RWPE2 (cell line): Measurements from ENCODE around the gene BEAN1.

Experiments used
- ATAC-seq: fragments of 200-7000 bp; cut with Tn5 transposase; 3 replicates; pipeline ENCODE4 v1.9.1; 2021; ENCODE audit warnings: low read depth
- DNase-seq: peaks from one replicate; pipeline ENCODE4 v3.0.0-alpha.2; 2020; ENCODE audit warnings: low spot score
- H3K27ac ChIP-seq: fragments of 450-650 bp; 2 replicates; pipeline ENCODE4 v1.5.1; 2017; ENCODE audit warnings: mild to moderate bottlenecking; ENCODE audit not compliant: poor library complexity, severe bottlenecking
- H3K27me3 ChIP-seq: fragments of 250-450 bp; sonication (Bioruptor Pico); 2 replicates; pipeline ENCODE4 v1.5.1; 2021; ENCODE audit warnings: mild to moderate bottlenecking, moderate library complexity; ENCODE audit not compliant: insufficient read depth, poor library complexity, severe bottlenecking
- H3K36me3 ChIP-seq: fragments of 250-450 bp; sonication (Bioruptor Pico); 2 replicates; pipeline ENCODE4 v1.5.1; 2020; ENCODE audit warnings: low read depth, mild to moderate bottlenecking, moderate library complexity
- H3K4me1 ChIP-seq: fragments of 250-450 bp; sonication (Bioruptor Pico); 2 replicates; pipeline ENCODE4 v1.5.1; 2021; ENCODE audit warnings: mild to moderate bottlenecking, moderate library complexity; ENCODE audit not compliant: insufficient read depth, poor library complexity, severe bottlenecking
- H3K4me3 ChIP-seq: fragments of 250-450 bp; sonication (Bioruptor Pico); 2 replicates; pipeline ENCODE4 v1.5.1; 2021; ENCODE audit warnings: mild to moderate bottlenecking, moderate library complexity; ENCODE audit not compliant: severe bottlenecking
- H3K9me3 ChIP-seq: fragments of 250-450 bp; sonication (Bioruptor Pico); 2 replicates; pipeline ENCODE4 v1.5.1; 2021; ENCODE audit warnings: mild to moderate bottlenecking, moderate library complexity; ENCODE audit not compliant: severe bottlenecking
- CTCF ChIP-seq: fragments of 450-650 bp; IDR thresholded peaks from one replicate; pipeline ENCODE4 v1.5.1; 2017; ENCODE audit warnings: mild to moderate bottlenecking, moderate library complexity; ENCODE audit not compliant: poor library complexity, severe bottlenecking

Gene BEAN1

GRCh38 chr16:66397736-66398433 lies 29.2 kb upstream of the BEAN1 start:
- Histone ChIP-seq H3K9me3 (no peaks in the 10 kb centered on the region), H3K27me3 (no peaks in the 10 kb centered on the region), H3K4me1 (no peaks in the 10 kb centered on the region), H3K4me3 (no peak overlapping the region), H3K27ac (no peak overlapping the region), H3K36me3 (no peaks in the 10 kb centered on the region)
- no peak for DNase-seq
- ATAC-seq: no peak
- no peak for TF ChIP-seq CTCF

- no peaks in the 10 kb centered on the region for H3K27me3 ChIP-seq
- H3K9me3 ChIP-seq: no peaks in the 10 kb centered on the region
- no peak overlapping the region for H3K4me3 ChIP-seq
- H3K27ac ChIP-seq: no peak overlapping the region
- no peaks in the 10 kb centered on the region for H3K4me1 ChIP-seq
- H3K36me3 ChIP-seq: no peaks in the 10 kb centered on the region
- ATAC-seq: no peak
- no peak for DNase-seq
- TF ChIP-seq CTCF: no peak
These were observed 28.1 kb upstream of the BEAN1 start for GRCh38 chr16:66399031-66399430.

GRCh38 chr16:66399930-66400329 lies 27.2 kb upstream of the BEAN1 start:
- H3K27me3 ChIP-seq: no peaks in the 10 kb centered on the region
- H3K4me3 ChIP-seq: no peak overlapping the region
- no peak for DNase-seq
- ATAC-seq: no peak
- no peak overlapping the region for H3K27ac ChIP-seq
- no peak for TF ChIP-seq CTCF
- no peaks in the 10 kb centered on the region for H3K9me3 ChIP-seq
- no peaks in the 10 kb centered on the region for H3K4me1 ChIP-seq
- no peaks in the 10 kb centered on the region for H3K36me3 ChIP-seq

GRCh38 chr16:66400503-66401380 lies 26.4 kb upstream of the BEAN1 start:
- Histone ChIP-seq H3K4me1 (no peaks in the 10 kb centered on the region), H3K27ac (no peak overlapping the region), H3K27me3 (no peaks in the 10 kb centered on the region), H3K36me3 (no peaks in the 10 kb centered on the region), H3K9me3 (no peaks in the 10 kb centered on the region), H3K4me3 (no peak overlapping the region)
- ATAC-seq (no peak), DNase-seq (no peak)
- TF ChIP-seq CTCF: no peak

- Histone ChIP-seq H3K4me3 (no peak overlapping the region), H3K36me3 (no peaks in the 10 kb centered on the region), H3K27me3 (no peaks in the 10 kb centered on the region), H3K27ac (no peak overlapping the region), H3K4me1 (no peaks in the 10 kb centered on the region), H3K9me3 (no peaks in the 10 kb centered on the region)
- no peak for TF ChIP-seq CTCF
- no peak for DNase-seq
- ATAC-seq: no peak
These were observed 25.5 kb upstream of the BEAN1 start for GRCh38 chr16:66401610-66402009.
